ENCODE measurements around the gene HIP1.
"Not testable (repeated sequence)": the region's sequence is repeated elsewhere in the genome, so short reads cannot be mapped to it uniquely, and the experiment has no call there.

Gene HIP1

GRCh38 chr7:75702515-75702914 lies 36.2 kb downstream of the HIP1 start:
- Histone ChIP-seq H3K4me3 (ENCODE audit: low read depth in 1 of 2, low read length in 2 of 2) (no peak overlapping the region), H3K36me3 (ENCODE audit: insufficient read depth, low read length) (no peaks in the 10 kb centered on the region), H3K27ac (ENCODE audit: low read depth, low read length) (no peak overlapping the region), H3K4me1 (ENCODE audit: insufficient read depth, low read length) (no peaks in the 10 kb centered on the region), H3K9me3 (ENCODE audit: low read length) (no peaks in the 10 kb centered on the region), H3K9ac (ENCODE audit: low read length) (no peak overlapping the region), H3K27me3 (ENCODE audit: control insufficient read depth in 1 of 2, insufficient read depth in 2 of 2, low read length in 2 of 2) (no peaks in the 10 kb centered on the region)

GRCh38 chr7:75699993-75700392 lies 38.7 kb downstream of the HIP1 start:
- Histone ChIP-seq H3K27me3 (ENCODE audit: control insufficient read depth in 1 of 2, insufficient read depth in 2 of 2, low read length in 2 of 2) (no peaks in the 10 kb centered on the region), H3K27ac (ENCODE audit: low read depth, low read length) (no peak overlapping the region), H3K36me3 (ENCODE audit: insufficient read depth, low read length) (no peaks in the 10 kb centered on the region), H3K9ac (ENCODE audit: low read length) (no peak overlapping the region), H3K4me3 (ENCODE audit: low read depth in 1 of 2, low read length in 2 of 2) (no peak overlapping the region), H3K9me3 (ENCODE audit: low read length) (no peaks in the 10 kb centered on the region), H3K4me1 (ENCODE audit: insufficient read depth, low read length) (no peaks in the 10 kb centered on the region)

GRCh38 chr7:75698358-75698757 lies 40.4 kb downstream of the HIP1 start:
- H3K27ac ChIP-seq (ENCODE audit: low read depth, low read length): no peak overlapping the region
- no peaks in the 10 kb centered on the region for H3K4me1 ChIP-seq (ENCODE audit: insufficient read depth, low read length)
- no peaks in the 10 kb centered on the region for H3K9me3 ChIP-seq (ENCODE audit: low read length)
- H3K36me3 ChIP-seq (ENCODE audit: insufficient read depth, low read length): no peaks in the 10 kb centered on the region
- no peak overlapping the region for H3K4me3 ChIP-seq (ENCODE audit: low read depth in 1 of 2, low read length in 2 of 2)
- H3K27me3 ChIP-seq (ENCODE audit: control insufficient read depth in 1 of 2, insufficient read depth in 2 of 2, low read length in 2 of 2): no peaks in the 10 kb centered on the region
- H3K9ac ChIP-seq (ENCODE audit: low read length): no peak overlapping the region

GRCh38 chr7:75696263-75697037 lies 42.3 kb downstream of the HIP1 start:
- Histone ChIP-seq H3K36me3 (ENCODE audit: insufficient read depth, low read length) (no peaks in the 10 kb centered on the region), H3K9ac (ENCODE audit: low read length) (no peak overlapping the region), H3K27ac (ENCODE audit: low read depth, low read length) (no peak overlapping the region), H3K4me3 (ENCODE audit: low read depth in 1 of 2, low read length in 2 of 2) (no peak overlapping the region), H3K27me3 (ENCODE audit: control insufficient read depth in 1 of 2, insufficient read depth in 2 of 2, low read length in 2 of 2) (no peaks in the 10 kb centered on the region), H3K4me1 (ENCODE audit: insufficient read depth, low read length) (no peaks in the 10 kb centered on the region), H3K9me3 (ENCODE audit: low read length) (no peaks in the 10 kb centered on the region)

- H3K36me3 ChIP-seq (ENCODE audit: insufficient read depth, low read length): no peaks in the 10 kb centered on the region
- no peaks in the 10 kb centered on the region for H3K9me3 ChIP-seq (ENCODE audit: low read length)
- H3K9ac ChIP-seq (ENCODE audit: low read length): no peak overlapping the region
- H3K27ac ChIP-seq (ENCODE audit: low read depth, low read length): no peak overlapping the region
- H3K4me1 ChIP-seq (ENCODE audit: insufficient read depth, low read length): no peaks in the 10 kb centered on the region
- H3K4me3 ChIP-seq (ENCODE audit: low read depth in 1 of 2, low read length in 2 of 2): no peak overlapping the region
- H3K27me3 ChIP-seq (ENCODE audit: control insufficient read depth in 1 of 2, insufficient read depth in 2 of 2, low read length in 2 of 2): no peaks in the 10 kb centered on the region
Observed at GRCh38 chr7:75694638-75695399, 43.9 kb downstream of the HIP1 start.

GRCh38 chr7:75693668-75694067 lies 45.1 kb downstream of the HIP1 start:
- H3K4me3 ChIP-seq (ENCODE audit: low read depth in 1 of 2, low read length in 2 of 2); H3K27ac ChIP-seq (ENCODE audit: low read depth, low read length); H3K9me3 ChIP-seq (ENCODE audit: low read length); H3K9ac ChIP-seq (ENCODE audit: low read length); H3K36me3 ChIP-seq (ENCODE audit: insufficient read depth, low read length); H3K4me1 ChIP-seq (ENCODE audit: insufficient read depth, low read length); H3K27me3 ChIP-seq (ENCODE audit: control insufficient read depth in 1 of 2, insufficient read depth in 2 of 2, low read length in 2 of 2): not testable (repeated sequence)

GRCh38 chr7:75691793-75692543 lies 46.8 kb downstream of the HIP1 start:
- no peaks in the 10 kb centered on the region for H3K36me3 ChIP-seq (ENCODE audit: insufficient read depth, low read length)
- H3K9me3 ChIP-seq (ENCODE audit: low read length): no peaks in the 10 kb centered on the region
- no peak overlapping the region for H3K27ac ChIP-seq (ENCODE audit: low read depth, low read length)
- H3K27me3 ChIP-seq (ENCODE audit: control insufficient read depth in 1 of 2, insufficient read depth in 2 of 2, low read length in 2 of 2): no peaks in the 10 kb centered on the region
- no peaks in the 10 kb centered on the region for H3K4me1 ChIP-seq (ENCODE audit: insufficient read depth, low read length)
- H3K9ac ChIP-seq (ENCODE audit: low read length): no peak overlapping the region
- no peak overlapping the region for H3K4me3 ChIP-seq (ENCODE audit: low read depth in 1 of 2, low read length in 2 of 2)

GRCh38 chr7:75690121-75690523 lies 48.6 kb downstream of the HIP1 start:
- no peaks in the 10 kb centered on the region for H3K36me3 ChIP-seq (ENCODE audit: insufficient read depth, low read length)
- H3K4me3 ChIP-seq (ENCODE audit: low read depth in 1 of 2, low read length in 2 of 2): no peak overlapping the region
- no peaks in the 10 kb centered on the region for H3K4me1 ChIP-seq (ENCODE audit: insufficient read depth, low read length)
- H3K27me3 ChIP-seq (ENCODE audit: control insufficient read depth in 1 of 2, insufficient read depth in 2 of 2, low read length in 2 of 2): no peaks in the 10 kb centered on the region
- H3K9ac ChIP-seq (ENCODE audit: low read length): no peak overlapping the region
- no peaks in the 10 kb centered on the region for H3K9me3 ChIP-seq (ENCODE audit: low read length)
- no peak overlapping the region for H3K27ac ChIP-seq (ENCODE audit: low read depth, low read length)

- H3K9ac ChIP-seq (ENCODE audit: low read length): no peak overlapping the region
- no peaks in the 10 kb centered on the region for H3K27me3 ChIP-seq (ENCODE audit: control insufficient read depth in 1 of 2, insufficient read depth in 2 of 2, low read length in 2 of 2)
- H3K36me3 ChIP-seq (ENCODE audit: insufficient read depth, low read length): no peaks in the 10 kb centered on the region
- no peak overlapping the region for H3K27ac ChIP-seq (ENCODE audit: low read depth, low read length)
- no peaks in the 10 kb centered on the region for H3K9me3 ChIP-seq (ENCODE audit: low read length)
- H3K4me1 ChIP-seq (ENCODE audit: insufficient read depth, low read length): no peaks in the 10 kb centered on the region
- H3K4me3 ChIP-seq (ENCODE audit: low read depth in 1 of 2, low read length in 2 of 2): no peak overlapping the region
Observed at GRCh38 chr7:75689246-75690099, 49.3 kb downstream of the HIP1 start.

GRCh38 chr7:75688200-75689136 lies 50.3 kb downstream of the HIP1 start:
- no peaks in the 10 kb centered on the region for H3K36me3 ChIP-seq (ENCODE audit: insufficient read depth, low read length)
- no peaks in the 10 kb centered on the region for H3K27me3 ChIP-seq (ENCODE audit: control insufficient read depth in 1 of 2, insufficient read depth in 2 of 2, low read length in 2 of 2)
- no peak overlapping the region for H3K27ac ChIP-seq (ENCODE audit: low read depth, low read length)
- H3K9ac ChIP-seq (ENCODE audit: low read length): no peak overlapping the region
- H3K9me3 ChIP-seq (ENCODE audit: low read length): no peaks in the 10 kb centered on the region
- no peak overlapping the region for H3K4me3 ChIP-seq (ENCODE audit: low read depth in 1 of 2, low read length in 2 of 2)
- no peaks in the 10 kb centered on the region for H3K4me1 ChIP-seq (ENCODE audit: insufficient read depth, low read length)

Data from muscle layer of colon (tissue), 2 donors.